ENCODE data around the gene GPC5. TPM values are rescaled to one million over a fixed set of nuclear protein-coding genes. Genes with fewer than 3 reads are reported as not detected.

Gene GPC5
- total RNA-seq, 1 experiment from 2014 or later, result 0.26 TPM

- BruUV-seq (replicated peaks), result no TSS peak
- no peak for TF ChIP-seq TCF7L2 (IDR thresholded peaks at IDR 0.05; ENCODE audit: low read depth, low read length)
- TF ChIP-seq REST (IDR thresholded peaks at IDR 0.05; ENCODE audit: insufficient read depth in 1 of 2, low read depth in 2 of 2, low read length in 1 of 2), result no peak
- TF ChIP-seq POLR2AphosphoS5 (IDR thresholded peaks at IDR 0.05; ENCODE audit: low read depth, low read length), result no peak
- no peak for TF ChIP-seq SIN3A (IDR thresholded peaks at IDR 0.05; ENCODE audit: borderline replicate concordance, insufficient read depth, low read depth, low read length)
- TF ChIP-seq CTCF (IDR thresholded peaks at IDR 0.05), result no peak
- in situ Hi-C loops (cut with HindIII; ENCODE audit: low pct_unique_long_range_greater_than_20kb, low sequenced_read_pairs), result no loop called here
These were observed 511.2 kb downstream of the GPC5 start for GRCh38 chr13:91909617-91910016.

GRCh38 chr13:91922969-91923592, 524.7 kb downstream of the GPC5 start:
- no peak overlapping the region for H3K4me3 ChIP-seq (ENCODE audit: low read depth in 2 of 2, low read length in 2 of 2)
- POLR2A ChIA-PET, result no interaction called here
- no peak for TF ChIP-seq REST (IDR thresholded peaks at IDR 0.05; ENCODE audit: insufficient read depth in 1 of 2, low read depth in 2 of 2, low read length in 1 of 2)
- TF ChIP-seq CTCF (IDR thresholded peaks at IDR 0.05), result no peak; the same call in 1 of the 2 replicates
- no peak for TF ChIP-seq POLR2AphosphoS5 (IDR thresholded peaks at IDR 0.05; ENCODE audit: low read depth, low read length)
- TF ChIP-seq SIN3A (IDR thresholded peaks at IDR 0.05; ENCODE audit: borderline replicate concordance, insufficient read depth, low read depth, low read length), result no peak
- TF ChIP-seq TCF7L2 (IDR thresholded peaks at IDR 0.05; ENCODE audit: low read depth, low read length), result no peak
- CTCF ChIA-PET, result no interaction called here
- no peaks in the 10 kb centered on the region for H3K36me3 ChIP-seq (ENCODE audit: control insufficient read depth, insufficient read depth, low read length)
- BruUV-seq (replicated peaks), result no TSS peak
- intact Hi-C loops (cut with micrococcal nuclease; ENCODE audit: unreplicated experiment), result no loop called here
- H3K4me1 ChIP-seq (ENCODE audit: control insufficient read depth, insufficient read depth, low read length), result no peaks in the 10 kb centered on the region
- no peaks in the 10 kb centered on the region for H3K27me3 ChIP-seq (ENCODE audit: control insufficient read depth, insufficient read depth, low read length)
- in situ Hi-C loops (cut with HindIII; ENCODE audit: low pct_unique_long_range_greater_than_20kb, low sequenced_read_pairs), result no loop called here
- no peaks in the 10 kb centered on the region for H3K9me3 ChIP-seq (ENCODE audit: control insufficient read depth, insufficient read depth, low read depth, low read length)
- H3K27ac ChIP-seq (ENCODE audit: low read length), result no peak overlapping the region
- ATAC-seq, result no peak
- no peak for DNase-seq (ENCODE audit: low read depth, low spot score)

More at GRCh38 chr13:91909617-91910016, 511.2 kb downstream of the GPC5 start:
- CTCF ChIA-PET, result no interaction called here
- H3K27ac ChIP-seq (ENCODE audit: low read length), result no peak overlapping the region
- H3K4me3 ChIP-seq (ENCODE audit: low read depth in 2 of 2, low read length in 2 of 2), result no peak overlapping the region
- POLR2A ChIA-PET, result no interaction called here
- H3K9me3 ChIP-seq (ENCODE audit: control insufficient read depth, insufficient read depth, low read depth, low read length), result no peaks in the 10 kb centered on the region
- H3K4me1 ChIP-seq (ENCODE audit: control insufficient read depth, insufficient read depth, low read length), result no peaks in the 10 kb centered on the region
- H3K27me3 ChIP-seq (ENCODE audit: control insufficient read depth, insufficient read depth, low read length), result no peaks in the 10 kb centered on the region
- intact Hi-C loops (cut with micrococcal nuclease; ENCODE audit: unreplicated experiment), result no loop called here
- no peaks in the 10 kb centered on the region for H3K36me3 ChIP-seq (ENCODE audit: control insufficient read depth, insufficient read depth, low read length)
- DNase-seq (ENCODE audit: low read depth, low spot score), result no peak
- ATAC-seq, result no peak
